Subcutaneous preadipocyte (primary cell): ENCODE results near the gene TMEM37. TPM values are rescaled to one million over a fixed set of nuclear protein-coding genes. Genes with fewer than 3 reads are reported as not detected.

ENCODE experiments used
- total RNA-seq: library from RNA; depleted of rRNA; stranded (reverse); fragments of >200 nt; gene quantifications from 2 replicates; pipeline ENCODE4 v1.2.3, GENCODE V29; 2012

TMEM37 gene
- total RNA-seq: 0.20 TPM in 1 of 2 replicates, not detected in the other

GRCh38 chr2:119431155-119431975 is at the start of gene TMEM37:
TMEM37 (plus strand) TSS chr2:119431854; CDS start chr2:119431904, 50 bp downstream.

Other genes starting within 250 kb of the TMEM37 start
- gene STEAP3, start 208.0 kb upstream of the TMEM37 start, total RNA-seq: 62.8 and 90.5 TPM in 2 replicates
- 5.1 and 5.9 TPM in 2 replicates for gene C2orf76, start 65.0 kb upstream of the TMEM37 start, total RNA-seq
- gene DBI, start 64.9 kb upstream of the TMEM37 start, total RNA-seq: 121 and 132 TPM in 2 replicates
- gene SCTR, start 92.6 kb downstream of the TMEM37 start, total RNA-seq: not detected in 2 replicates
- under 0.01 TPM in 1 of 2 replicates, not detected in the other for gene CFAP221, start 112.6 kb downstream of the TMEM37 start, total RNA-seq
- 11.4 and 13.1 TPM in 2 replicates for gene TMEM177, start 247.3 kb downstream of the TMEM37 start, total RNA-seq